ENCODE results near the gene ALOX12. TPM values are rescaled to one million over a fixed set of nuclear protein-coding genes. Genes with fewer than 3 reads are reported as not detected.
"Not testable (repeated sequence)": the region's sequence is repeated elsewhere in the genome, so short reads cannot be mapped to it uniquely, and the experiment has no call there.

The ALOX12 gene
- total RNA-seq, 1 donor from 2014 or later: not detected

- DNase-seq (ENCODE audit: low spot score) (no peak), ATAC-seq (no peak)
- intact Hi-C loops (cut with DNase I): no loop called here
Observed at GRCh38 chr17:7038025-7038862, 42.4 kb downstream of the ALOX12 start.

- intact Hi-C loops (cut with DNase I): no loop called here
- ATAC-seq: no peak
- no peak for DNase-seq (ENCODE audit: low spot score)
Observed at GRCh38 chr17:7039832-7040231, 44.0 kb downstream of the ALOX12 start.

- DNase-seq (ENCODE audit: low spot score) (no peak), ATAC-seq (peak; percentile 25)
- intact Hi-C loops (cut with DNase I): no loop called here
Observed at GRCh38 chr17:7041607-7042500, 46.0 kb downstream of the ALOX12 start.

GRCh38 chr17:7042501-7043181 lies 46.8 kb downstream of the ALOX12 start:
- ATAC-seq (peak; percentile 23), DNase-seq (ENCODE audit: low spot score) (no peak)
- intact Hi-C loops (cut with DNase I): no loop called here

- intact Hi-C loops (cut with DNase I): no loop called here
- peak; percentile 43 for ATAC-seq
- DNase-seq (ENCODE audit: low spot score): no peak
Observed at GRCh38 chr17:7043182-7043496, 47.3 kb downstream of the ALOX12 start.

GRCh38 chr17:7043497-7044198 lies 47.8 kb downstream of the ALOX12 start, which contains the start of gene SLC16A11:
TSS of gene SLC16A11 (minus strand) at chr17:7044092. CDS start at chr17:7043513, 579 bp downstream.
- ATAC-seq: peak; percentile 53
- intact Hi-C loops (cut with DNase I): no loop called here
- no peak for DNase-seq (ENCODE audit: low spot score)

- intact Hi-C loops (cut with DNase I): loop anchor here (5.0 kb wide), 1 partner anchor 92 kb away; no protein-coding TSS in a partner anchor
- peak; percentile 60 for ATAC-seq
- DNase-seq (ENCODE audit: low spot score): no peak
Observed at GRCh38 chr17:7045492-7046126, 49.8 kb downstream of the ALOX12 start.

GRCh38 chr17:7046127-7046724 lies 50.4 kb downstream of the ALOX12 start:
- intact Hi-C loops (cut with DNase I): loop anchor here (5.0 kb wide), 1 partner anchor 91 kb away; no protein-coding TSS in a partner anchor
- DNase-seq (ENCODE audit: low spot score) (no peak), ATAC-seq (peak; percentile 5)

- intact Hi-C loops (cut with DNase I): loop anchor here (5.0 kb wide), 1 partner anchor 90 kb away; no protein-coding TSS in a partner anchor
- not testable (repeated sequence) for DNase-seq (ENCODE audit: low spot score); ATAC-seq
Observed at GRCh38 chr17:7046725-7047397, 51.0 kb downstream of the ALOX12 start.

- ATAC-seq (no peak), DNase-seq (ENCODE audit: low spot score) (no peak)
- intact Hi-C loops (cut with DNase I): loop anchor here (5.0 kb wide), 1 partner anchor 90 kb away; no protein-coding TSS in a partner anchor
Observed at GRCh38 chr17:7047566-7047965, 51.7 kb downstream of the ALOX12 start.

GRCh38 chr17:7048968-7049367 lies 53.1 kb downstream of the ALOX12 start:
- no peak for ATAC-seq
- no peak for DNase-seq (ENCODE audit: low spot score)
- intact Hi-C loops (cut with DNase I): loop anchor here (5.0 kb wide), 1 partner anchor 88 kb away; no protein-coding TSS in a partner anchor

- DNase-seq (ENCODE audit: low spot score); intact Hi-C loops (cut with DNase I); ATAC-seq: not testable (repeated sequence)
Observed at GRCh38 chr17:7050583-7050982, 54.7 kb downstream of the ALOX12 start.

GRCh38 chr17:7056386-7056785 lies 60.5 kb downstream of the ALOX12 start:
- no peak for DNase-seq (ENCODE audit: low spot score)
- ATAC-seq: no peak
- intact Hi-C loops (cut with DNase I): no loop called here

GRCh38 chr17:7058831-7059447 lies 63.1 kb downstream of the ALOX12 start:
- DNase-seq (ENCODE audit: low spot score) (no peak), ATAC-seq (no peak)
- intact Hi-C loops (cut with DNase I): no loop called here

Data from sciatic nerve (tissue), 2 donors.